ENCODE data around the gene KIAA1755.

KIAA1755 gene

GRCh38 chr20:38171675-38172043 lies 88.9 kb downstream of the KIAA1755 start:
- Histone ChIP-seq H3K27me3 (ENCODE audit: control insufficient read depth, low read length) (0 out of 2 replicates have a peak, but pooled peaks cover 5% of the 10 kb centered on the region), H3K27ac (ENCODE audit: low read depth, low read length) (no peak overlapping the region), H3K9me3 (ENCODE audit: control insufficient read depth, insufficient read depth, low read length) (no peaks in the 10 kb centered on the region), H4K20me1 (ENCODE audit: control insufficient read depth, insufficient read depth, low read depth, low read length) (no peaks in the 10 kb centered on the region), H3K4me3 (ENCODE audit: low read length) (no peak overlapping the region), H3K4me2 (ENCODE audit: low read length) (no peak overlapping the region), H3F3A (ENCODE audit: control insufficient read depth, insufficient read depth) (no peaks in the 10 kb centered on the region), H3K36me3 (ENCODE audit: control insufficient read depth, low read length) (no peaks in the 10 kb centered on the region), H3K4me1 (ENCODE audit: control insufficient read depth, low read length) (no peaks in the 10 kb centered on the region), H3K9me2 (replicated peaks; ENCODE audit: control insufficient read depth, low read length) (no peaks in the 10 kb centered on the region), H3K79me2 (ENCODE audit: control insufficient read depth, low read length) (no peaks in the 10 kb centered on the region)
- no peak for TF ChIP-seq CTCF (IDR thresholded peaks at IDR 0.05; ENCODE audit: low read depth, low read length, poor library complexity, severe bottlenecking)

GRCh38 chr20:38170826-38171674 lies 89.5 kb downstream of the KIAA1755 start:
- H3F3A ChIP-seq (ENCODE audit: control insufficient read depth, insufficient read depth): no peaks in the 10 kb centered on the region
- H3K9me2 ChIP-seq (replicated peaks; ENCODE audit: control insufficient read depth, low read length): no peaks in the 10 kb centered on the region
- H3K79me2 ChIP-seq (ENCODE audit: control insufficient read depth, low read length): no peaks in the 10 kb centered on the region
- no peak overlapping the region for H3K4me3 ChIP-seq (ENCODE audit: low read length)
- no peaks in the 10 kb centered on the region for H3K36me3 ChIP-seq (ENCODE audit: control insufficient read depth, low read length)
- no peaks in the 10 kb centered on the region for H4K20me1 ChIP-seq (ENCODE audit: control insufficient read depth, insufficient read depth, low read depth, low read length)
- no peaks in the 10 kb centered on the region for H3K9me3 ChIP-seq (ENCODE audit: control insufficient read depth, insufficient read depth, low read length)
- H3K4me2 ChIP-seq (ENCODE audit: low read length): no peak overlapping the region
- no peaks in the 10 kb centered on the region for H3K4me1 ChIP-seq (ENCODE audit: control insufficient read depth, low read length)
- TF ChIP-seq CTCF (IDR thresholded peaks at IDR 0.05; ENCODE audit: low read depth, low read length, poor library complexity, severe bottlenecking): no peak
- TF ChIP-seq EZH2phosphoT487 (IDR thresholded peaks at IDR 0.05; ENCODE audit: borderline replicate concordance, low read length): no peak
- H3K27me3 ChIP-seq (ENCODE audit: control insufficient read depth, low read length): 0 out of 2 replicates have a peak, but pooled peaks cover 5% of the 10 kb centered on the region
- no peak overlapping the region for H3K27ac ChIP-seq (ENCODE audit: low read depth, low read length)

GRCh38 chr20:38170219-38170825 lies 90.2 kb downstream of the KIAA1755 start:
- no peaks in the 10 kb centered on the region for H3K36me3 ChIP-seq (ENCODE audit: control insufficient read depth, low read length)
- no peaks in the 10 kb centered on the region for H3F3A ChIP-seq (ENCODE audit: control insufficient read depth, insufficient read depth)
- no peaks in the 10 kb centered on the region for H4K20me1 ChIP-seq (ENCODE audit: control insufficient read depth, insufficient read depth, low read depth, low read length)
- H3K9me2 ChIP-seq (replicated peaks; ENCODE audit: control insufficient read depth, low read length): no peaks in the 10 kb centered on the region
- no peak for TF ChIP-seq EZH2phosphoT487 (IDR thresholded peaks at IDR 0.05; ENCODE audit: borderline replicate concordance, low read length)
- no peak for TF ChIP-seq CTCF (IDR thresholded peaks at IDR 0.05; ENCODE audit: low read depth, low read length, poor library complexity, severe bottlenecking)
- H3K27me3 ChIP-seq (ENCODE audit: control insufficient read depth, low read length): 0 out of 2 replicates have a peak, but pooled peaks cover 5% of the 10 kb centered on the region
- H3K4me2 ChIP-seq (ENCODE audit: low read length): no peak overlapping the region
- no peaks in the 10 kb centered on the region for H3K9me3 ChIP-seq (ENCODE audit: control insufficient read depth, insufficient read depth, low read length)
- no peak overlapping the region for H3K4me3 ChIP-seq (ENCODE audit: low read length)
- no peak overlapping the region for H3K27ac ChIP-seq (ENCODE audit: low read depth, low read length)
- no peaks in the 10 kb centered on the region for H3K4me1 ChIP-seq (ENCODE audit: control insufficient read depth, low read length)
- H3K79me2 ChIP-seq (ENCODE audit: control insufficient read depth, low read length): no peaks in the 10 kb centered on the region

Data from DOHH2 (cell line).